GM12878 (cell line): ENCODE results near the gene RESP18. TPM values are rescaled to one million over a fixed set of nuclear protein-coding genes. Genes with fewer than 3 reads are reported as not detected.
A peak's percentile ranks its signal among the peaks of the same experiment; 100 is the strongest.

Experiments
- ATAC-seq: fragments of 200-7000 bp; cut with Tn5 transposase; 3 replicates; pipeline ENCODE4 v1.9.1; 2020; ENCODE audit warnings: mild to moderate bottlenecking, moderate library complexity
- BruUV-seq: library from RNA; stranded (reverse); fragments of 400-500 nt; replicated peaks from 2 replicates; lab custom pipeline; 2021; lab: Mats Ljungman, UMichigan
- CTCF ChIA-PET: fragments of 300-600 bp; sonication (Branson Sonifier 250); formaldehyde crosslinking; extraction: SDS; loops from one replicate; lab custom pipeline; 2021; ENCODE audit warnings: inconsistent platforms; lab: Yijun Ruan, JAX
- POLR2A ChIA-PET: fragments of 350-600 bp; formaldehyde crosslinking; extraction: SDS; loops from one replicate; lab custom pipeline; 2021; ENCODE audit warnings: inconsistent platforms; lab: Charles Lee
- RAD21 ChIA-PET: fragments of 300-600 bp; sonication (Branson Sonifier 250); formaldehyde crosslinking; loops from one replicate; lab custom pipeline; 2023; ENCODE audit warnings: antibody characterized with exemption; ENCODE audit not compliant: unreplicated experiment; lab: Charles Lee
- SMC1A ChIA-PET: fragments of 300-600 bp; sonication (Branson Sonifier 250); formaldehyde crosslinking; loops from one replicate; lab custom pipeline; 2023; ENCODE audit not compliant: unreplicated experiment, uncharacterized antibody; lab: Charles Lee
- DNase-seq: peaks from one replicate; pipeline ENCODE4 v3.0.0-alpha.2; 2011; ENCODE audit warnings: low read depth, low spot score
- FAIRE-seq: peaks from 3 replicates; lab custom pipeline; 2011; peaks lifted over from hg19 to GRCh38; lab: Jason Lieb, UNC
- H2AFZ ChIP-seq: 2 replicates; pipeline ENCODE4 v1.6.0; 2011; ENCODE audit warnings: low read depth, low read length, control low read depth; ENCODE audit not compliant: control insufficient read depth
- H3K27ac ChIP-seq: 2 replicates; pipeline ENCODE4 v1.5.1; 2011; ENCODE audit warnings: control low read depth; ENCODE audit not compliant: control insufficient read depth, insufficient read depth
- H3K27me3 ChIP-seq, 2 experiments: replicated peaks in 1 of 2; 2 replicates each; pipeline versions ENCODE4 v1.6.0 to v1.6.1; 2011; ENCODE audit warnings: low read length in 1 of 2; ENCODE audit not compliant: control insufficient read depth in 2 of 2, insufficient read depth in 2 of 2
- H3K36me3 ChIP-seq, 2 experiments: 2 replicates each; pipeline ENCODE4 v1.5.1; 2011; ENCODE audit warnings: low read length in 1 of 2; ENCODE audit not compliant: control insufficient read depth in 2 of 2, insufficient read depth in 2 of 2
- H3K4me1 ChIP-seq: 2 replicates; pipeline ENCODE4 v1.6.1; 2011; ENCODE audit warnings: mild to moderate bottlenecking, low read length, moderate library complexity, mixed read lengths; ENCODE audit not compliant: control insufficient read depth, insufficient read depth
- H3K4me2 ChIP-seq: 2 replicates; pipeline ENCODE4 v1.6.0; 2011; ENCODE audit warnings: control low read depth; ENCODE audit not compliant: control insufficient read depth, insufficient read depth
- H3K4me3 ChIP-seq: fragments of 200-600 bp; sonication (generic); 2 replicates; pipeline ENCODE4 v1.5.1; 2016
- H3K79me2 ChIP-seq: 2 replicates; pipeline ENCODE4 v1.6.0; 2011; ENCODE audit warnings: low read length; ENCODE audit not compliant: control insufficient read depth, insufficient read depth
- H3K9ac ChIP-seq: 2 replicates; pipeline ENCODE4 v1.8.0; 2011; ENCODE audit warnings: low read length, control low read depth, mixed read lengths; ENCODE audit not compliant: control insufficient read depth, insufficient read depth
- H3K9me3 ChIP-seq: replicated peaks from 3 replicates; pipeline ENCODE4 v1.5.1; 2011; ENCODE audit warnings: mild to moderate bottlenecking, low read length; ENCODE audit not compliant: control insufficient read depth, insufficient read depth
- H4K20me1 ChIP-seq: 2 replicates; pipeline ENCODE4 v1.6.0; 2011; ENCODE audit not compliant: control insufficient read depth, insufficient read depth
- CTCF ChIP-seq, 3 experiments: IDR thresholded peaks in 2 of 3; conservative IDR thresholded peaks in 1 of 3; 2 replicates each; pipeline ENCODE4 v1.5.1; 2011; ENCODE audit warnings: low read depth in 3 of 3, low read length in 3 of 3, mild to moderate bottlenecking in 3 of 3, control low read depth in 2 of 3, moderate library complexity in 2 of 3, inconsistent platforms in 1 of 3, mixed read lengths in 1 of 3; ENCODE audit not compliant: control insufficient read depth in 2 of 3, insufficient read depth in 1 of 3; ENCODE audit errors: extremely low read depth in 1 of 3
- E2F4 ChIP-seq: IDR thresholded peaks from 2 replicates; pipeline ENCODE4 v1.6.1; 2012; ENCODE audit warnings: low read depth, low read length, improper control_type of control experiment
- MYB ChIP-seq: fragments of 150-350 bp; IDR thresholded peaks from 2 replicates; pipeline ENCODE4 v1.6.1; 2014; ENCODE audit warnings: mild to moderate bottlenecking, low read depth, low read length, borderline replicate concordance
- NR2C2 ChIP-seq: IDR thresholded peaks from 2 replicates; pipeline ENCODE4 v1.6.1; 2011; ENCODE audit warnings: borderline replicate concordance, low read depth; ENCODE audit not compliant: control insufficient read depth, insufficient read length
- POLR2A ChIP-seq: IDR thresholded peaks from 2 replicates; pipeline ENCODE4 v1.6.1; 2011; ENCODE audit warnings: low read depth, mild to moderate bottlenecking, low read length
- ZNF274 ChIP-seq: IDR thresholded peaks from one replicate; pipeline ENCODE4 v1.8.0; 2011; ENCODE audit not compliant: insufficient read length, insufficient read depth
- ZNF687 ChIP-seq: fragments of 450-650 bp; IDR thresholded peaks from 2 replicates; pipeline ENCODE4 v1.6.1; 2017; ENCODE audit warnings: mild to moderate bottlenecking, moderate library complexity
- WGBS: methylation state at CpG from one replicate; pipeline ENCODE4 v1.1.6; 2016; ENCODE audit warnings: low lambda C conversion rate; ENCODE audit not compliant: insufficient replicate concordance, insufficient coverage; ENCODE audit errors: missing lambda C conversion rate; 5-methylcytosine and 5-hydroxymethylcytosine counted together
- in situ Hi-C: fragments of 300-500 bp; cut with MboI; formaldehyde crosslinking; loops from 9 replicates; pipeline ENCODE4 v1.14.3; 2018; ENCODE audit warnings: mixed read lengths
- intact Hi-C: fragments of 100-400 bp; cut with micrococcal nuclease; formaldehyde crosslinking; loops from one replicate; pipeline ENCODE4 v1.14.2; 2022; ENCODE audit not compliant: unreplicated experiment
- polyA plus RNA-seq, 11 experiments: library from polyadenylated mRNA; depleted of rRNA in 4 of 11; unstranded in 6 of 11; stranded (reverse) in 5 of 11; fragments of >200 nt; fragmentation: Nextera tagmentation in 4 of 11; fragmentation: Illumina TruSeq in 1 of 11; extraction: Ambion mirVana in 4 of 11; extraction: Trizol in 1 of 11; gene quantifications; 1 replicate in 1 of 11; 2 replicates in 10 of 11; pipeline versions ENCODE4 v1.2.1 to v1.2.3, GENCODE V29; 2011 to 2016; ENCODE audit warnings: inconsistent platforms in 2 of 11, missing spikeins in 2 of 11, low read depth in 1 of 11
- total RNA-seq, 4 experiments: library from RNA; depleted of rRNA in 3 of 4; stranded (reverse); fragments of >200 nt in 3 of 4; fragmentation: Illumina TruSeq in 1 of 4; extraction: Trizol in 1 of 4; gene quantifications; 2 replicates each; pipeline versions ENCODE4 v1.2.1 to v1.2.3, GENCODE V29; 2013 to 2021

RESP18 gene
- total and polyA plus RNA-seq, 10 of the 15 experiments (the other 5 are each of a cell fraction or from before 2014, with no cell fraction given), result not detected

- Histone ChIP-seq H3K27me3 (no peaks in the 10 kb centered on the region; a peak in 1 of 4 replicates), H3K27ac (no peak overlapping the region), H3K4me1 (no peaks in the 10 kb centered on the region), H4K20me1 (no peaks in the 10 kb centered on the region), H3K9me3 (no peaks in the 10 kb centered on the region), H3K36me3 (no peaks in the 10 kb centered on the region; a peak in 1 of 4 replicates)
- ATAC-seq, result no peak; the same call in 2 of the 3 replicates
- intact Hi-C loops (no loop called here), in situ Hi-C loops (no loop called here)
- 88% methylated on average over 12 of the region's 12 CpGs for WGBS
- SMC1A ChIA-PET, result interaction anchor here (1.2 kb wide), 1 partner anchor 9 kb away, joined by 4 read pairs; no protein-coding TSS in a partner anchor
- POLR2A ChIA-PET, result interaction anchor here (0.7 to 1.7 kb wide), 2 partner anchors 37 to 109 kb away, joined by 3 to 7 read pairs; no protein-coding TSS in a partner anchor
- CTCF ChIA-PET, result interaction anchor here (0.8 to 2.1 kb wide), 4 partner anchors 9 to 962 kb away, joined by 3 to 18 read pairs (median 6); no protein-coding TSS in a partner anchor
- RAD21 ChIA-PET, result interaction anchor here (1.0 kb wide), 1 partner anchor 35 kb away, joined by 4 read pairs; no protein-coding TSS in a partner anchor
- TF ChIP-seq CTCF (IDR thresholded peaks at IDR 0.05 in 2 of 3, conservative IDR thresholded peaks at IDR 0.05 in 1 of 3; ENCODE audit: control insufficient read depth in 2 of 3, extremely low read depth in 1 of 3, insufficient read depth in 1 of 3, low read depth in 3 of 3, low read length in 3 of 3) (peak in 2 of 3 experiments; percentile 5 to 8; a peak in 1 of 6 replicates), MYB (no peak), ZNF274 (no peak), E2F4 (no peak), ZNF687 (no peak), POLR2A (0 out of 2 replicates have a peak, but pooled peaks have one; percentile 30), NR2C2 (no peak)
- TF ChIP-seq, all 136 proteins: peak for 2
- BruUV-seq, result TSS peak; percentile 57
- no peak for DNase-seq
- Histone ChIP-seq H3K4me2 (no peak overlapping the region), H3K9ac (no peak overlapping the region), H3K79me2 (no peaks in the 10 kb centered on the region), H2AFZ (no peak overlapping the region), H3K4me3 (no peak overlapping the region)
- FAIRE-seq, result no peak
Observed at GRCh38 chr2:219286436-219287115, 46.0 kb downstream of the RESP18 start.
